ENCODE data around the gene PDGFD. TPM values are rescaled to one million over a fixed set of nuclear protein-coding genes. Genes with fewer than 3 reads are reported as not detected.

Gene PDGFD
- total and polyA plus RNA-seq, 4 experiments from 2014 or later, result 0.10 TPM; not detected in 3

DNA sequence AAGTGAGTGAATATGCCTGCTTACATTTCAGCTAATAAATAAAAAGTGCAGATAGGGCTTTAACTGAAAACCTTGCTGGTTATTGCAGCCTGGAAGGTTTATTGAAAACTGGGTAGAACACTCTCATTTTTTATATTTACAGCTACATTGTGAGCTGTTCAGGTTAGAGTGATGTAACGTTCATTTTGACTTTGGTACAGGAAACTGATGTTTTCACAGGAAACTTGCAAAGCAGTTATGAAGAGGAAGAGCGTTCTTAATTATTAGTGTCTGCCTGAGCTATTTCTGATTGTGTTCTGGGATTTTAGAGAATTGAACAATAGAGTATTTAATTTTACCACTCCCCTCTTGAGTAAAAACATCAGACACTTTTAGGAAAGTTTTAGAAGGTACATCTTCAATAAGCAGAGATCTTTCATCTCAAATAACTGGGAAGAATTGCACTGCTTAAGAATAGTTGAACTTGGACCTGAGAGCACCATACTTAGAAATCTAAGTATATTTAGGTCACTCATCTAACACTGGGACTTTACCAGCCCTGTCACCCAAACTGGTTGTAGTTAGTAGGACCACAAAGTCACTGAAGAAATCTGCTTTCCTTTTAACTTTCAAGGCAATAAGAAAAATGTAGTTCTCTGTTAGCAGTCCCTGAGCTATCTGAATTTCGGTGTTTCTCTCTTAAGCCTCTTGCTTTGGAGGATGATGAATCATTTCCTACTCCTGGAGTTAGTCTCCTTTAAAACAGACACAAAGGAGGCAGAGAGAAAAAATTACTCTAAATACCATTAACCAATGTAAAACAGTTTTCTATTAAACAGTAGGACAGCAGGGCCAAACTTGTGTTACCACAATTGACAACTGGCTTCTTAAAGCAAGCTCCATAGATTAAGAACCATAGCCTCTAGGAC, 256.1 kb downstream of the PDGFD start:
- no peak overlapping the region for H3K27ac Mint-ChIP-seq
- peaks cover 0 to 26% (median 9%) of the 10 kb centered on the region in 8 donors for H3K9me3 Mint-ChIP-seq
- Histone ChIP-seq H3K36me3 (ENCODE audit: insufficient read depth, low read length) (no peaks in the 10 kb centered on the region), H3K9me3 (ENCODE audit: control insufficient read depth in 1 of 2, low read length in 2 of 2) (no peaks in the 10 kb centered on the region), H3K27me3 (ENCODE audit: insufficient read depth, low read length) (no peaks in the 10 kb centered on the region), H3K4me1 (ENCODE audit: insufficient read depth, low read length) (no peaks in the 10 kb centered on the region), H3K4me3 (ENCODE audit: low read length in 2 of 2) (no peak overlapping the region), H3K27ac (ENCODE audit: low read depth, low read length) (no peak overlapping the region)
- CTCF ChIA-PET (ENCODE audit: partially characterized antibody), result no interaction called here
- intact Hi-C loops (cut with micrococcal nuclease), result no loop called here
- no peak for DNase-seq
- no peaks in the 10 kb centered on the region for H3K36me3 Mint-ChIP-seq
- H3K4me1 Mint-ChIP-seq, result peaks cover 0 to 3% (median 0%) of the 10 kb centered on the region in 4 donors
- no peaks in the 10 kb centered on the region for H3K27me3 Mint-ChIP-seq
- POLR2A ChIA-PET (ENCODE audit: partially characterized antibody), result no interaction called here
- no peak overlapping the region for H3K4me3 Mint-ChIP-seq

GRCh38 chr11:103907136-103907535, 256.8 kb downstream of the PDGFD start:
- Histone ChIP-seq H3K9me3 (ENCODE audit: control insufficient read depth in 1 of 2, low read length in 2 of 2) (no peaks in the 10 kb centered on the region), H3K4me3 (ENCODE audit: low read length in 2 of 2) (no peak overlapping the region), H3K4me1 (ENCODE audit: insufficient read depth, low read length) (no peaks in the 10 kb centered on the region), H3K36me3 (ENCODE audit: insufficient read depth, low read length) (no peaks in the 10 kb centered on the region), H3K27ac (ENCODE audit: low read depth, low read length) (no peak overlapping the region), H3K27me3 (ENCODE audit: insufficient read depth, low read length) (no peaks in the 10 kb centered on the region)
- CTCF ChIA-PET (ENCODE audit: partially characterized antibody), result no interaction called here
- no peaks in the 10 kb centered on the region for H3K27me3 Mint-ChIP-seq
- POLR2A ChIA-PET (ENCODE audit: partially characterized antibody), result no interaction called here
- intact Hi-C loops (cut with micrococcal nuclease), result no loop called here
- no peak overlapping the region for H3K4me3 Mint-ChIP-seq
- DNase-seq, result no peak
- peaks cover 0 to 3% (median 0%) of the 10 kb centered on the region in 4 donors for H3K4me1 Mint-ChIP-seq
- H3K9me3 Mint-ChIP-seq, result peaks cover 0 to 19% (median 6%) of the 10 kb centered on the region in 8 donors
- H3K27ac Mint-ChIP-seq, result no peak overlapping the region
- H3K36me3 Mint-ChIP-seq, result no peaks in the 10 kb centered on the region

- Mint-ChIP-seq H3K9me3 (peaks cover 0 to 12% (median 2%) of the 10 kb centered on the region in 8 donors), H3K27ac (no peak overlapping the region), H3K27me3 (no peaks in the 10 kb centered on the region), H3K4me1 (peaks cover 0 to 3% (median 0%) of the 10 kb centered on the region in 4 donors), H3K36me3 (no peaks in the 10 kb centered on the region), H3K4me3 (no peak overlapping the region)
- ChIA-PET POLR2A (ENCODE audit: partially characterized antibody) (no interaction called here), CTCF (ENCODE audit: partially characterized antibody) (no interaction called here)
- no peaks in the 10 kb centered on the region for H3K9me3 ChIP-seq (ENCODE audit: control insufficient read depth in 1 of 2, low read length in 2 of 2)
- no peak for DNase-seq
- H3K27ac ChIP-seq (ENCODE audit: low read depth, low read length), result no peak overlapping the region
- H3K36me3 ChIP-seq (ENCODE audit: insufficient read depth, low read length), result no peaks in the 10 kb centered on the region
- H3K4me1 ChIP-seq (ENCODE audit: insufficient read depth, low read length), result no peaks in the 10 kb centered on the region
- intact Hi-C loops (cut with micrococcal nuclease), result no loop called here
- H3K4me3 ChIP-seq (ENCODE audit: low read length in 2 of 2), result no peak overlapping the region
- H3K27me3 ChIP-seq (ENCODE audit: insufficient read depth, low read length), result no peaks in the 10 kb centered on the region
Observed at GRCh38 chr11:103906291-103906867, 257.6 kb downstream of the PDGFD start.

- DNase-seq, result no peak
- no peak overlapping the region for H3K27ac Mint-ChIP-seq
- Histone ChIP-seq H3K27ac (ENCODE audit: low read depth, low read length) (no peak overlapping the region), H3K9me3 (ENCODE audit: control insufficient read depth in 1 of 2, low read length in 2 of 2) (no peaks in the 10 kb centered on the region), H3K4me1 (ENCODE audit: insufficient read depth, low read length) (no peaks in the 10 kb centered on the region), H3K36me3 (ENCODE audit: insufficient read depth, low read length) (no peaks in the 10 kb centered on the region), H3K27me3 (ENCODE audit: insufficient read depth, low read length) (no peaks in the 10 kb centered on the region), H3K4me3 (ENCODE audit: low read length in 2 of 2) (no peak overlapping the region)
- CTCF ChIA-PET (ENCODE audit: partially characterized antibody), result interaction anchor here (0.7 kb wide), 1 partner anchor 222 kb away, joined by 3 read pairs; no protein-coding TSS in a partner anchor
- H3K4me3 Mint-ChIP-seq, result no peak overlapping the region
- no peaks in the 10 kb centered on the region for H3K27me3 Mint-ChIP-seq
- POLR2A ChIA-PET (ENCODE audit: partially characterized antibody), result no interaction called here
- H3K9me3 Mint-ChIP-seq, result peaks cover 0 to 2% (median 0%) of the 10 kb centered on the region in 8 donors
- peaks cover 0 to 3% (median 0%) of the 10 kb centered on the region in 4 donors for H3K4me1 Mint-ChIP-seq
- no peaks in the 10 kb centered on the region for H3K36me3 Mint-ChIP-seq
- intact Hi-C loops (cut with micrococcal nuclease), result no loop called here
Observed at GRCh38 chr11:103904324-103904667, 259.7 kb downstream of the PDGFD start.

DNA sequence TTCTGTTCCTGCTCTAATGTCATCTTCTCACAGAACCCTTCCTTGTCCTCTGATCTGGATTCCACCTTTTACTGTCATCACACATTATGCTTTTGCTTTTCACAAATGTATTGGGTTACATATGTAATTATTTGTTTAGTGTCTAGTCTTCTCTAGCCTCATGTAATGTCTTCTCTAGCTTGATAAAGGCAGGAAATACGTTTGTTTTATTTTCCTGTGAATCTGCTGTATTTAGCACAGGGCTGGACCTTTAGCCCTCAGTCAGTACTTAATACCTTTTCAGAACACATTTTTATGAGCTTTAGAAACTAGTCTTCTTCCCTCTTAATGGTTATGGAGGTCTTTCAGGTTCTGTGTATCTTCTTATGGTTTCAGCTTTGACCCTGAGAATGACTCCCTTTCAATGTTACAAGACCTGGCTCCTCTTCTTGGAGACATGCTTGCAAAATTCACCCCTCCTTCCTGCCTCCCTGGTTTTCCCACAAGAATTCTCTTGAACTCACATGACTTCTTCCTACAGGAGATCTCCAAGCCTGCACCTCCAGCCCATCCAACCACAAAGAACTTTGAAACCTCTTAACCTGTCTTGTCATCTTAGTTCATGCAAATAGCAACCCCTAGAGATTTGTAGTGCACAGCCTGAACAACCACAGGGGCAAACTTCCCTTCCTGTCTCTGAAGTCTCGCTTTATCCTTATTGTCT, 260.2 kb downstream of the PDGFD start:
- intact Hi-C loops (cut with micrococcal nuclease), result no loop called here
- Mint-ChIP-seq H3K27me3 (no peaks in the 10 kb centered on the region), H3K36me3 (no peaks in the 10 kb centered on the region), H3K4me1 (peaks cover 0 to 3% (median 0%) of the 10 kb centered on the region in 4 donors), H3K27ac (no peak overlapping the region), H3K4me3 (no peak overlapping the region), H3K9me3 (peaks cover 0 to 2% (median 0%) of the 10 kb centered on the region in 8 donors)
- Histone ChIP-seq H3K27ac (ENCODE audit: low read depth, low read length) (no peak overlapping the region), H3K36me3 (ENCODE audit: insufficient read depth, low read length) (no peaks in the 10 kb centered on the region), H3K27me3 (ENCODE audit: insufficient read depth, low read length) (no peaks in the 10 kb centered on the region), H3K4me3 (ENCODE audit: low read length in 2 of 2) (no peak overlapping the region), H3K4me1 (ENCODE audit: insufficient read depth, low read length) (no peaks in the 10 kb centered on the region), H3K9me3 (ENCODE audit: control insufficient read depth in 1 of 2, low read length in 2 of 2) (no peaks in the 10 kb centered on the region)
- POLR2A ChIA-PET (ENCODE audit: partially characterized antibody), result no interaction called here
- CTCF ChIA-PET (ENCODE audit: partially characterized antibody), result interaction anchor here (0.7 kb wide), 1 partner anchor 222 kb away, joined by 3 read pairs; no protein-coding TSS in a partner anchor
- no peak for DNase-seq

- Histone ChIP-seq H3K9me3 (ENCODE audit: control insufficient read depth in 1 of 2, low read length in 2 of 2) (no peaks in the 10 kb centered on the region), H3K27ac (ENCODE audit: low read depth, low read length) (no peak overlapping the region), H3K4me3 (ENCODE audit: low read length in 2 of 2) (no peak overlapping the region), H3K27me3 (ENCODE audit: insufficient read depth, low read length) (no peaks in the 10 kb centered on the region), H3K36me3 (ENCODE audit: insufficient read depth, low read length) (no peaks in the 10 kb centered on the region), H3K4me1 (ENCODE audit: insufficient read depth, low read length) (no peaks in the 10 kb centered on the region)
- Mint-ChIP-seq H3K27ac (no peak overlapping the region), H3K4me1 (peaks cover 0 to 3% (median 0%) of the 10 kb centered on the region in 4 donors), H3K36me3 (no peaks in the 10 kb centered on the region), H3K4me3 (no peak overlapping the region), H3K27me3 (no peaks in the 10 kb centered on the region), H3K9me3 (peaks cover 0 to 2% (median 0%) of the 10 kb centered on the region in 8 donors)
- no peak for DNase-seq
- intact Hi-C loops (cut with micrococcal nuclease), result no loop called here
- POLR2A ChIA-PET (ENCODE audit: partially characterized antibody), result no interaction called here
- CTCF ChIA-PET (ENCODE audit: partially characterized antibody), result no interaction called here
Observed at GRCh38 chr11:103902994-103903393, 261.0 kb downstream of the PDGFD start.

GRCh38 chr11:103901656-103902055, 262.3 kb downstream of the PDGFD start:
- no peak overlapping the region for H3K27ac Mint-ChIP-seq
- H3K36me3 Mint-ChIP-seq, result no peaks in the 10 kb centered on the region
- peaks cover 0 to 2% (median 0%) of the 10 kb centered on the region in 8 donors for H3K9me3 Mint-ChIP-seq
- no peak overlapping the region for H3K4me3 Mint-ChIP-seq
- no peak overlapping the region for H3K27ac ChIP-seq (ENCODE audit: low read depth, low read length)
- ChIA-PET POLR2A (ENCODE audit: partially characterized antibody) (no interaction called here), CTCF (ENCODE audit: partially characterized antibody) (no interaction called here)
- intact Hi-C loops (cut with micrococcal nuclease), result no loop called here
- no peak overlapping the region for H3K4me3 ChIP-seq (ENCODE audit: low read length in 2 of 2)
- H3K4me1 Mint-ChIP-seq, result no peaks in the 10 kb centered on the region
- H3K36me3 ChIP-seq (ENCODE audit: insufficient read depth, low read length), result no peaks in the 10 kb centered on the region
- no peaks in the 10 kb centered on the region for H3K27me3 Mint-ChIP-seq
- no peaks in the 10 kb centered on the region for H3K9me3 ChIP-seq (ENCODE audit: control insufficient read depth in 1 of 2, low read length in 2 of 2)
- H3K27me3 ChIP-seq (ENCODE audit: insufficient read depth, low read length), result no peaks in the 10 kb centered on the region
- no peak for DNase-seq
- H3K4me1 ChIP-seq (ENCODE audit: insufficient read depth, low read length), result no peaks in the 10 kb centered on the region

Data from CD4-positive, alpha-beta memory T cell (primary cell).